Esophagus squamous epithelium (tissue), 5 donors: ENCODE data around the gene SMIM32. TPM values are rescaled to one million over a fixed set of nuclear protein-coding genes. Genes with fewer than 3 reads are reported as not detected.

Experiments used
- DNase-seq: peaks from one replicate; lab custom pipeline; 2025; lab: John Stamatoyannopoulos, UW
- H3K27ac ChIP-seq, 4 donors: fragments of 200-600 bp; sonication (generic); one replicate each; pipeline ENCODE4 v1.5.1; 2016 to 2019; ENCODE audit warnings: mild to moderate bottlenecking in 1 of 4
- H3K27me3 ChIP-seq, 4 donors: fragments of 200-600 bp; sonication (generic); 1 replicate in 3 of 4; 2 replicates in 1 of 4; pipeline versions ENCODE4 v1.5.1 to v1.6.0; 2017 to 2021; ENCODE audit warnings: antibody characterized with exemption in 1 of 4
- H3K36me3 ChIP-seq, 3 donors: fragments of 200-600 bp; sonication (generic); one replicate each; pipeline ENCODE4 v1.5.1; 2016 to 2019
- H3K4me1 ChIP-seq, 3 donors: fragments of 200-600 bp; sonication (generic); one replicate each; pipeline ENCODE4 v1.5.1; 2017 to 2019
- H3K4me3 ChIP-seq, 4 donors: fragments of 200-600 bp; sonication (generic); 1 replicate in 3 of 4; 2 replicates in 1 of 4; pipeline ENCODE4 v1.5.1; 2016 to 2019; ENCODE audit warnings: mild to moderate bottlenecking in 2 of 4, moderate library complexity in 1 of 4
- H3K9me3 ChIP-seq, 3 donors: fragments of 200-600 bp; sonication (generic); one replicate each; pipeline ENCODE4 v1.5.1; 2016 to 2019
- POLR2A ChIP-seq, 4 donors: fragments of 450-650 bp; IDR thresholded peaks; one replicate each; pipeline ENCODE4 v1.6.1; 2017; ENCODE audit warnings: antibody characterized with exemption in 4 of 4, mild to moderate bottlenecking in 4 of 4, moderate library complexity in 3 of 4
- WGBS, 2 donors: methylation state at CpG; one replicate each; pipeline ENCODE4 v1.1.5; 2018; 5-methylcytosine and 5-hydroxymethylcytosine counted together
- intact Hi-C: fragments of 100-400 bp; cut with DNase I; formaldehyde crosslinking; loops from one replicate; pipeline ENCODE4 v1.15.0; 2022
- total RNA-seq, 4 donors: library from RNA; depleted of rRNA; stranded (reverse); fragments of >200 nt; gene quantifications; one replicate each; pipeline ENCODE4 v1.1.0, GENCODE V29; 2016
- TF ChIP-seq, protein P1 (sequence below), 6 experiments: fragments of 450-650 bp in 4 of 6; fragments of 200-600 bp in 2 of 6; sonication (generic) in 2 of 6; IDR thresholded peaks; one replicate each; pipeline ENCODE4 v1.5.1; 2016 to 2019; ENCODE audit warnings: antibody characterized with exemption in 6 of 6, mild to moderate bottlenecking in 4 of 6, moderate library complexity in 4 of 6
- donor health status: DM: yes; HTN: yes; CAD: no.

Gene SMIM32
- total RNA-seq, 4 donors from 2014 or later: not detected

DNA sequence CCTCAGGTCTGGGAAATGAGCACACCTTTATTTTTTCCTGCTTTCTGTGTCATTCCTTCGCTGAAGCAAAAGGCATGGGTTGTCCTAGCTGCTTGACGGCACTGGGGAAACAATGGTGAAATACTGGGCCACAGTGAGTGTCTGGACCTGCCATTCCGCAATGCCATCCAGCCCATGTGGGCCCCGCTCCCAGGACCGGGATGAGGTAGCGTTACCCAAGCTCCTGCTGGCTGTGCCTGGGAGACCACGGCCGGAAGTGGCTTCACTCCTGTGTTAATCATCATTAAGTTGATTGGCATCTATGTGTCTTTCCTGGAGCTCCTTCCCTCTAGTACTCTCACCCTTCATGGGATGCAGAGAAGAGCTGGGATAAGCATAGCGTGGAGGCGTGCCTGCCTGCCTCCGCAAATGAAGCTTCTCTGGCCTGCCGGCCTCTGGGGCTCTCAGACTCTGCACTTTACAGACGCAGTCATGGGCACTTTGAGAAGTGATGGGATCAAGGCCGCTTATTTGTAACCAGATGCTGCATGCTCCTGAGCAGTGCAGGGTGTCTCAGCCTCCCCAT lies 16.5 kb upstream of the SMIM32 start:
- Histone ChIP-seq H3K27me3 (peaks cover 0 to 60% (median 0%) of the 10 kb centered on the region in 4 donors), H3K27ac (no peak overlapping the region), H3K4me1 (no peaks in the 10 kb centered on the region), H3K9me3 (no peaks in the 10 kb centered on the region), H3K36me3 (no peaks in the 10 kb centered on the region), H3K4me3 (no peak overlapping the region)
- TF ChIP-seq POLR2A (IDR thresholded peaks at IDR 0.05): no peak
- TF ChIP-seq, protein P1, sequence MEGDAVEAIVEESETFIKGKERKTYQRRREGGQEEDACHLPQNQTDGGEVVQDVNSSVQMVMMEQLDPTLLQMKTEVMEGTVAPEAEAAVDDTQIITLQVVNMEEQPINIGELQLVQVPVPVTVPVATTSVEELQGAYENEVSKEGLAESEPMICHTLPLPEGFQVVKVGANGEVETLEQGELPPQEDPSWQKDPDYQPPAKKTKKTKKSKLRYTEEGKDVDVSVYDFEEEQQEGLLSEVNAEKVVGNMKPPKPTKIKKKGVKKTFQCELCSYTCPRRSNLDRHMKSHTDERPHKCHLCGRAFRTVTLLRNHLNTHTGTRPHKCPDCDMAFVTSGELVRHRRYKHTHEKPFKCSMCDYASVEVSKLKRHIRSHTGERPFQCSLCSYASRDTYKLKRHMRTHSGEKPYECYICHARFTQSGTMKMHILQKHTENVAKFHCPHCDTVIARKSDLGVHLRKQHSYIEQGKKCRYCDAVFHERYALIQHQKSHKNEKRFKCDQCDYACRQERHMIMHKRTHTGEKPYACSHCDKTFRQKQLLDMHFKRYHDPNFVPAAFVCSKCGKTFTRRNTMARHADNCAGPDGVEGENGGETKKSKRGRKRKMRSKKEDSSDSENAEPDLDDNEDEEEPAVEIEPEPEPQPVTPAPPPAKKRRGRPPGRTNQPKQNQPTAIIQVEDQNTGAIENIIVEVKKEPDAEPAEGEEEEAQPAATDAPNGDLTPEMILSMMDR (IDR thresholded peaks at IDR 0.05): no peak
- 85 to 86% methylated on average over 6 to 11 of the region's 14 CpGs for WGBS, 2 donors
- DNase-seq: no peak
- intact Hi-C loops: no loop called here

DNA sequence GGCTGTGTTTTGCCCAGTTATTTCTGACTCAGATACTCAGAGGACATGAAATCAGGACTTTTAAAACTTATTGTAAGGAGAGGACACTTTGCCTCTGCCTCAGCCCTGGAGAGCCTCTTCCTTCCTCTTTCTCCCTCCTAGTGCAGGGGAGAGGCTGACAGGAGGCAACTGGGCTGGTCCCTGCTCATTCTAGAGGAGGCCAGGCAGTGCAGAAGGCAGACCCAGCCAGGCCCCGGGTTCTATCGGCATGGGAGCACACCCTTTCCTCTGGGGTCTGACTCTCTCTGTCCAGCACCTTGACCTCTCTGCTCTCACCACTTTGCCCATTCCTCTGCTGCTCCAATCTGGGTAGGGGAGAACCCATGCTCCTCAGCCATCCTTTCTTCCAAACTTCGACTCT lies 16.0 kb upstream of the SMIM32 start:
- no peak for DNase-seq
- Histone ChIP-seq H3K27me3 (peaks cover 0 to 62% (median 0%) of the 10 kb centered on the region in 4 donors), H3K4me1 (no peaks in the 10 kb centered on the region), H3K9me3 (no peaks in the 10 kb centered on the region), H3K4me3 (no peak overlapping the region), H3K36me3 (no peaks in the 10 kb centered on the region), H3K27ac (no peak overlapping the region)
- intact Hi-C loops: no loop called here
- WGBS, 2 donors: 54 to 74% methylated on average over 3 of the region's 3 CpGs
- TF ChIP-seq, protein P1 (IDR thresholded peaks at IDR 0.05): no peak
- no peak for TF ChIP-seq POLR2A (IDR thresholded peaks at IDR 0.05)

DNA sequence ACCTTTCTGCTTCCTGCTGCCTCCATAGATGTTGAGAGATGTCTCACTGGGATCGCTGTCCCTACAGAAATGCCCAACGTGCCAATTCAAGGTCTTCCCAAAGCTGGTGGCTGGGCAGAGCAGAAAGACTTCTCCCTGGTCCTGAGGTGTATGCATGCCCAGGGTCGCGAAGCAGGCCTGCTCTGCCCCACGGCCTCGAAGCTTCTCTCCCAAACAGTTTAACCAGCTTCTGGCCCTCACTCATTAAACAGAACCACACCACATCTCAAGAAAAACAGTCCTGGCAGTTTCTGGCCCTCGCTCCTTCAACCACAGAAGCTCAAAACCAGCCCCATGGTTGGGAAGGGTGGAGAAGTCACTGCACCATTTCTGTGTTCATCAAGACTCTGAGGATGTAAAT lies 14.7 kb upstream of the SMIM32 start:
- intact Hi-C loops: no loop called here
- 88% methylated on average over 5 of the region's 7 CpGs; no CpG with 5 or more reads in 1 of the 2 donors for WGBS, 2 donors

DNA sequence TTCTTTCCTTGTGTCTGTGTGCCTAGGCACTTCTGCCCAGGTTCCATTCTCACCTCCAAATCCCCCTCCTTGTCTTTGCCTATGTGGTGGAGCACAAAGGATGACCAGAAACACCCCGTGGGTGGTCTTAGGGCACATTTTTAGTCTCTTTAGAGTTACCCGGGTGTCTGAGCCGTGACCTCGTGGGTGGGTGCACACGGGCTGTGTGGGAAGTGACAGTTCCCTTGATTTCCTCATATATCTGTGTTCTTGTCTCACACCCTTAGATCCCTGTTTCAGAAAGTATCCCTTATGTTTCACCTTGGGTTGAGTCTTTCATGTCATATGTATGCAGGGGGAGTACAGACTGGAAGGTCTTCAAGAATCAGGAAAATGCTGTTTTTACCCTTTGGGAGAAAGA lies 13.4 kb upstream of the SMIM32 start:
- Histone ChIP-seq H3K36me3 (no peaks in the 10 kb centered on the region), H3K27me3 (peaks cover 0 to 42% (median 0%) of the 10 kb centered on the region in 4 donors), H3K4me3 (no peak overlapping the region), H3K4me1 (no peaks in the 10 kb centered on the region), H3K9me3 (no peaks in the 10 kb centered on the region), H3K27ac (no peak overlapping the region)
- WGBS, 2 donors: 58 to 73% methylated on average over 5 of the region's 5 CpGs
- TF ChIP-seq, protein P1 (IDR thresholded peaks at IDR 0.05): no peak
- TF ChIP-seq POLR2A (IDR thresholded peaks at IDR 0.05): no peak
- DNase-seq: no peak
- intact Hi-C loops: no loop called here

More for the DNA sequence above, 14.7 kb upstream of the SMIM32 start:
- Histone ChIP-seq H3K36me3 (no peaks in the 10 kb centered on the region), H3K27ac (no peak overlapping the region), H3K4me1 (no peaks in the 10 kb centered on the region), H3K9me3 (no peaks in the 10 kb centered on the region), H3K27me3 (peaks cover 0 to 51% (median 0%) of the 10 kb centered on the region in 4 donors), H3K4me3 (no peak overlapping the region)
- DNase-seq: no peak
- TF ChIP-seq, protein P1 (IDR thresholded peaks at IDR 0.05): no peak
- TF ChIP-seq POLR2A (IDR thresholded peaks at IDR 0.05): no peak

DNA sequence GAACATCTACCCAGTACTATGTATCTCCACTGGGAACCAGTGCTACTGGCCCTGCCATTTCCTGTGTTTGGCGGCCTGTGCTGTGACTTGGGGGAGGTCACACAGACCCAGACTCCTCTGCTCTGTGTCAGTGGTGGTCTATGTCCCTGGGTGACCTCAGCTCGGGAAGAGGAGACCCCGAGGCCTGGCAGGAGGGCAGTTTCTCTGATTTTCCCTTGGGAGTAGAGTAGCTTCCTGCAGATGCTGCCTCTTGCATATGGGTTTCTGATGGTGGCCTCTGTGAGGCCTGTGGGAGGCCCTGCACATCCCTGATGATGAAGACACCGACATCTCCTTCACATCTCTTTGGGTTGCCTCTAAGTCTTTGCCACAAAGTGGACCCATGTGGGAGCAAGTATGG lies 13.0 kb upstream of the SMIM32 start:
- Histone ChIP-seq H3K4me1 (no peaks in the 10 kb centered on the region), H3K36me3 (no peaks in the 10 kb centered on the region), H3K27ac (no peak overlapping the region), H3K27me3 (peaks cover 0 to 42% (median 0%) of the 10 kb centered on the region in 4 donors), H3K4me3 (no peak overlapping the region), H3K9me3 (no peaks in the 10 kb centered on the region)
- DNase-seq: no peak
- intact Hi-C loops: no loop called here
- WGBS, 2 donors: 70 to 80% methylated on average over 2 of the region's 4 CpGs
- no peak for TF ChIP-seq POLR2A (IDR thresholded peaks at IDR 0.05)
- TF ChIP-seq, protein P1 (IDR thresholded peaks at IDR 0.05): no peak
